Renal cortical epithelial cell (primary cell): ENCODE results near the gene GGT7. TPM values are rescaled to one million over a fixed set of nuclear protein-coding genes. Genes with fewer than 3 reads are reported as not detected.

Experiments
- total RNA-seq: library from RNA; depleted of rRNA; stranded (reverse); fragments of >200 nt; gene quantifications from 2 replicates; pipeline ENCODE4 v1.2.3, GENCODE V29; 2014

GGT7 gene
- total RNA-seq, 1 donor from 2014 or later = 16.9 TPM

Other genes with a start within 250 kb of the GGT7 start
- gene PIGU, start 195.8 kb downstream of the GGT7 start, total RNA-seq = 6.6 and 9.7 TPM in 2 replicates
- 5.4 and 10.9 TPM in 2 replicates for gene TP53INP2, start 168.5 kb downstream of the GGT7 start, total RNA-seq
- 3.8 and 10.9 TPM in 2 replicates for gene NCOA6, start 47.2 kb downstream of the GGT7 start, total RNA-seq
- 38.2 and 45.9 TPM in 2 replicates for gene ACSS2, start 3.8 kb upstream of the GGT7 start, total RNA-seq
- gene GSS, start 83.0 kb upstream of the GGT7 start, total RNA-seq = 86.7 and 89.2 TPM in 2 replicates
- 0.05 TPM in 1 of 2 replicates, not detected in the other for gene MYH7B, start 83.0 kb upstream of the GGT7 start, total RNA-seq
- gene TRPC4AP, start 220.0 kb upstream of the GGT7 start, total RNA-seq = 82.0 and 93.3 TPM in 2 replicates